H1 (cell line): ENCODE measurements around the gene SLC1A4. TPM values are rescaled to one million over a fixed set of nuclear protein-coding genes. Genes with fewer than 3 reads are reported as not detected.

Experiments
- CTCF ChIA-PET: fragments of 300-600 bp; sonication (Branson Sonifier 250); formaldehyde crosslinking; loops from one replicate; lab custom pipeline; 2021; ENCODE audit not compliant: partially characterized antibody; lab: Charles Lee
- POLR2A ChIA-PET: fragments of 300-600 bp; sonication (Branson Sonifier 250); formaldehyde crosslinking; loops from one replicate; lab custom pipeline; 2021; ENCODE audit warnings: inconsistent platforms; ENCODE audit not compliant: partially characterized antibody; lab: Charles Lee
- DNase-seq, 2 experiments: peaks; one replicate each; pipeline versions ENCODE4 v3.0.0 to v3.0.0-alpha.2; 2010 to 2022; ENCODE audit warnings: low spot score in 2 of 2, low read depth in 1 of 2, mixed read lengths in 1 of 2
- FAIRE-seq: peaks from 2 replicates; lab custom pipeline; 2011; peaks lifted over from hg19 to GRCh38; lab: Jason Lieb, UNC
- H2AFZ ChIP-seq: 2 replicates; pipeline ENCODE4 v1.8.1; 2012; ENCODE audit warnings: low read length, inconsistent platforms
- H2AK5ac ChIP-seq: 2 replicates; pipeline ENCODE4 v1.6.1; 2013; ENCODE audit warnings: low read depth, low read length
- H2BK120ac ChIP-seq: replicated peaks from 2 replicates; pipeline ENCODE3; 2013; ENCODE audit warnings: low read depth, low read length, inconsistent platforms
- H2BK12ac ChIP-seq: 2 replicates; pipeline ENCODE4 v1.6.1; 2013; ENCODE audit warnings: low read depth, low read length
- H2BK15ac ChIP-seq: 2 replicates; pipeline ENCODE4 v1.6.1; 2013; ENCODE audit warnings: low read length
- H2BK20ac ChIP-seq: 2 replicates; pipeline ENCODE4 v1.6.1; 2013; ENCODE audit warnings: low read length
- H2BK5ac ChIP-seq: 2 replicates; pipeline ENCODE4 v1.6.1; 2013; ENCODE audit warnings: low read depth, low read length
- H3K14ac ChIP-seq: 2 replicates; pipeline ENCODE4 v1.6.1; 2013; ENCODE audit warnings: inconsistent platforms; ENCODE audit not compliant: insufficient read length
- H3K18ac ChIP-seq: 2 replicates; pipeline ENCODE4 v1.6.1; 2013; ENCODE audit warnings: low read length; ENCODE audit errors: extremely low read depth
- H3K23ac ChIP-seq: 2 replicates; pipeline ENCODE4 v1.6.1; 2013; ENCODE audit warnings: inconsistent platforms; ENCODE audit not compliant: insufficient read length
- H3K23me2 ChIP-seq: 2 replicates; pipeline ENCODE4 v1.6.1; 2013; ENCODE audit warnings: low read depth, low read length
- H3K27ac ChIP-seq: 2 replicates; pipeline ENCODE4 v1.6.1; 2011; ENCODE audit warnings: low read depth, low read length, inconsistent platforms
- H3K27me3 ChIP-seq, 4 experiments: replicated peaks in 1 of 4; 1 replicate in 1 of 4; 2 replicates in 3 of 4; pipeline versions ENCODE4 v1.6.1 to v1.8.1; 2011 to 2013; ENCODE audit warnings: low read length in 3 of 4, mild to moderate bottlenecking in 3 of 4, inconsistent platforms in 2 of 4, mixed read lengths in 2 of 4, moderate library complexity in 1 of 4; ENCODE audit not compliant: control insufficient read depth in 3 of 4, insufficient read depth in 3 of 4; ENCODE audit errors: extremely low read depth in 1 of 4
- H3K36me3 ChIP-seq, 4 experiments: 2 replicates each; pipeline versions ENCODE4 v1.6.1 to v1.8.1; 2011 to 2013; ENCODE audit warnings: mild to moderate bottlenecking in 4 of 4, low read length in 3 of 4, moderate library complexity in 2 of 4, control low read depth in 1 of 4, inconsistent platforms in 1 of 4; ENCODE audit not compliant: insufficient read depth in 4 of 4, control insufficient read depth in 2 of 4
- H3K4ac ChIP-seq: replicated peaks from 2 replicates; pipeline ENCODE3; 2013; ENCODE audit warnings: low read length, low read depth, mixed read lengths, inconsistent platforms; ENCODE audit not compliant: insufficient read length
- H3K4me1 ChIP-seq, 4 experiments: replicated peaks in 1 of 4; 1 replicate in 1 of 4; 2 replicates in 3 of 4; pipeline versions ENCODE4 v1.6.1 to v1.8.1; 2011 to 2013; ENCODE audit warnings: low read length in 3 of 4, inconsistent platforms in 2 of 4, mixed read lengths in 1 of 4; ENCODE audit not compliant: insufficient read depth in 4 of 4, control insufficient read depth in 3 of 4
- H3K4me2 ChIP-seq, 2 experiments: 2 replicates each; pipeline versions ENCODE4 v1.6.1 to v1.8.1; 2011 to 2013; ENCODE audit warnings: low read depth in 2 of 2, low read length in 2 of 2, control low read depth in 1 of 2, inconsistent platforms in 1 of 2, mild to moderate bottlenecking in 1 of 2; ENCODE audit not compliant: insufficient read depth in 1 of 2
- H3K4me3 ChIP-seq, 4 experiments: fragments of 200-600, 300-600 bp in 1 of 4; sonication (generic), shearing (Covaris generic), sonication (Bioruptor Twin) in 1 of 4; 2 replicates each; pipeline versions ENCODE4 v1.5.1 to v1.8.1; 2011 to 2016; ENCODE audit warnings: low read length in 4 of 4, low read depth in 3 of 4, control low read depth in 2 of 4, inconsistent platforms in 2 of 4, mild to moderate bottlenecking in 2 of 4, mixed read lengths in 1 of 4, moderate library complexity in 1 of 4; ENCODE audit not compliant: insufficient read depth in 2 of 4; ENCODE audit errors: extremely low read depth in 1 of 4
- H3K56ac ChIP-seq: replicated peaks from 2 replicates; pipeline ENCODE3; 2013; ENCODE audit warnings: low read depth, mild to moderate bottlenecking, mixed read lengths, low read length, inconsistent platforms; ENCODE audit not compliant: insufficient read length
- H3K79me1 ChIP-seq: 2 replicates; pipeline ENCODE4 v1.6.1; 2013; ENCODE audit warnings: low read depth, low read length, control low read depth
- H3K79me2 ChIP-seq, 2 experiments: 2 replicates each; pipeline versions ENCODE4 v1.6.1 to v1.8.1; 2012 to 2013; ENCODE audit warnings: low read length in 2 of 2, mild to moderate bottlenecking in 2 of 2, inconsistent platforms in 1 of 2; ENCODE audit not compliant: insufficient read depth in 2 of 2, control insufficient read depth in 1 of 2
- H3K9ac ChIP-seq, 4 experiments: replicated peaks in 1 of 4; 1 replicate in 1 of 4; 2 replicates in 3 of 4; pipeline versions ENCODE4 v1.6.1 to v1.8.1; 2011 to 2013; ENCODE audit warnings: low read depth in 3 of 4, low read length in 3 of 4, control low read depth in 2 of 4, mild to moderate bottlenecking in 2 of 4, moderate library complexity in 2 of 4, inconsistent platforms in 1 of 4; ENCODE audit errors: extremely low read depth in 1 of 4
- H3K9me3 ChIP-seq, 2 experiments: 2 replicates each; pipeline versions ENCODE4 v1.6.1 to v1.8.1; 2012 to 2013; ENCODE audit warnings: mild to moderate bottlenecking in 2 of 2, moderate library complexity in 2 of 2, control low read depth in 1 of 2, inconsistent platforms in 1 of 2, low read depth in 1 of 2, low read length in 1 of 2, mixed read lengths in 1 of 2; ENCODE audit not compliant: insufficient read depth in 2 of 2
- H4K20me1 ChIP-seq, 2 experiments: replicated peaks in 1 of 2; 2 replicates each; pipeline versions ENCODE3 to v1.8.1; 2011 to 2013; ENCODE audit warnings: inconsistent platforms in 2 of 2, low read length in 2 of 2, mild to moderate bottlenecking in 1 of 2; ENCODE audit not compliant: insufficient read depth in 2 of 2, control insufficient read depth in 1 of 2
- H4K5ac ChIP-seq: 2 replicates; pipeline ENCODE4 v1.6.1; 2013; ENCODE audit warnings: low read length, low read depth, mixed read lengths, inconsistent platforms; ENCODE audit not compliant: insufficient read length
- H4K8ac ChIP-seq: 2 replicates; pipeline ENCODE4 v1.8.0; 2013; ENCODE audit warnings: mild to moderate bottlenecking, moderate library complexity, low read length, inconsistent platforms; ENCODE audit not compliant: insufficient read depth; ENCODE audit errors: extremely low read depth
- H4K91ac ChIP-seq: replicated peaks from 2 replicates; pipeline ENCODE3; 2013; ENCODE audit warnings: low read length, mixed read lengths, inconsistent platforms; ENCODE audit not compliant: insufficient read length
- ASH2L ChIP-seq: fragments of 200-600, 300-600 bp; sonication (generic); IDR thresholded peaks from one replicate; pipeline ENCODE4 v1.7.1; 2017; ENCODE audit warnings: low read length
- ATF2 ChIP-seq: IDR thresholded peaks from 2 replicates; pipeline ENCODE4 v1.6.1; 2012; ENCODE audit warnings: low read length, inconsistent platforms
- CREB1 ChIP-seq: IDR thresholded peaks from 2 replicates; pipeline ENCODE4 v1.6.1; 2012; ENCODE audit warnings: inconsistent platforms
- E2F6 ChIP-seq: IDR thresholded peaks from 2 replicates; pipeline ENCODE4 v1.6.1; 2012; ENCODE audit warnings: inconsistent platforms
- HDAC2 ChIP-seq, 2 experiments: fragments of 300-600 bp in 1 of 2; sonication (generic) in 1 of 2; IDR thresholded peaks; 2 replicates each; pipeline ENCODE4 v1.6.1; 2011 to 2012; ENCODE audit warnings: low read depth in 2 of 2, low read length in 2 of 2, mild to moderate bottlenecking in 2 of 2, moderate library complexity in 2 of 2, borderline replicate concordance in 1 of 2, inconsistent platforms in 1 of 2
- NRF1 ChIP-seq: IDR thresholded peaks from 2 replicates; pipeline ENCODE4 v1.6.1; 2011; ENCODE audit warnings: mild to moderate bottlenecking, low read depth, low read length, improper control_type of control experiment
- RAD21 ChIP-seq, 2 experiments: IDR thresholded peaks in 1 of 2; conservative IDR thresholded peaks in 1 of 2; 2 replicates each; pipeline ENCODE4 v1.6.1; 2011; ENCODE audit warnings: low read depth in 2 of 2, low read length in 2 of 2, improper control_type of control experiment in 1 of 2, inconsistent platforms in 1 of 2, mild to moderate bottlenecking in 1 of 2, moderate library complexity in 1 of 2
- RBBP5 ChIP-seq: IDR thresholded peaks from 2 replicates; pipeline ENCODE4 v1.7.1; 2012; ENCODE audit warnings: low read depth, mild to moderate bottlenecking, inconsistent platforms, low read length, moderate library complexity, borderline replicate concordance
- RFX5 ChIP-seq: IDR thresholded peaks from 2 replicates; pipeline ENCODE4 v1.6.1; 2011; ENCODE audit warnings: low read depth, low read length, improper control_type of control experiment, borderline replicate concordance
- ZNF274 ChIP-seq: IDR thresholded peaks from 2 replicates; pipeline ENCODE4 v1.7.0; 2012; ENCODE audit warnings: low read length, borderline replicate concordance; ENCODE audit errors: extremely low read depth
- WGBS, 2 experiments: shearing (Covaris generic) in 1 of 2; methylation state at CpG; one replicate each; pipeline versions ENCODE4 v1.1.6 to v1.1.7; 2013 to 2015; ENCODE audit warnings: low lambda C conversion rate in 2 of 2, mixed read lengths in 2 of 2, inconsistent platforms in 1 of 2, low coverage in 1 of 2, missing lambda C conversion rate in 1 of 2; ENCODE audit not compliant: insufficient replicate concordance in 2 of 2, insufficient coverage in 1 of 2, insufficient read length in 1 of 2; ENCODE audit errors: extremely low coverage in 1 of 2, missing lambda C conversion rate in 1 of 2; 5-methylcytosine and 5-hydroxymethylcytosine counted together
- polyA plus RNA-seq, 7 experiments: library from polyadenylated mRNA; depleted of rRNA in 3 of 7; stranded (reverse) in 5 of 7; unstranded in 2 of 7; fragments of >200 nt in 5 of 7; fragments of 200-250 nt in 2 of 7; gene quantifications; 1 replicate in 5 of 7; 2 replicates in 1 of 7; 4 replicates in 1 of 7; pipeline versions ENCODE4 v1.2.1 to v1.2.3, GENCODE V29; 2011 to 2013; ENCODE audit warnings: missing spikeins in 2 of 7, mixed read lengths in 2 of 7
- total RNA-seq: library from RNA; stranded (reverse); fragmentation: NEBNext Ultra II Directional; extraction: Animal tissue kit (Norgen Biotek cat#: 25700); gene quantifications from 2 replicates; pipeline ENCODE4 v1.2.1, GENCODE V29; 2021

The SLC1A4 gene
- total and polyA plus RNA-seq, 2 of the 8 experiments (the other 6 are each of a cell fraction or from before 2014, with no cell fraction given) = 0.44 to 0.86 TPM

- Histone ChIP-seq H4K8ac (no peak overlapping the region), H3K4me1 (no peaks in the 10 kb centered on the region), H3K9ac (no peak overlapping the region), H2BK120ac (no peak overlapping the region), H3K9me3 (no peaks in the 10 kb centered on the region), H3K23me2 (no peaks in the 10 kb centered on the region), H3K27me3 (peaks cover under 1 to 12% (median 5%) of the 10 kb centered on the region in 4 experiments), H2BK5ac (no peak overlapping the region), H2BK20ac (no peak overlapping the region), H4K20me1 (peaks cover 0 to 4% of the 10 kb centered on the region in 2 experiments), H2AFZ (no peak overlapping the region), H2BK12ac (no peak overlapping the region), H3K18ac (no peak overlapping the region), H2AK5ac (no peak overlapping the region), H3K23ac (no peak overlapping the region), H2BK15ac (no peak overlapping the region), H3K4ac (no peak overlapping the region), H4K5ac (no peak overlapping the region), H3K56ac (no peak overlapping the region), H3K79me1 (no peaks in the 10 kb centered on the region), H3K4me2 (no peak overlapping the region), H3K36me3 (no peaks in the 10 kb centered on the region), H3K14ac (no peak overlapping the region), H3K79me2 (no peaks in the 10 kb centered on the region), H4K91ac (no peak overlapping the region), H3K27ac (no peak overlapping the region), H3K4me3 (no peak overlapping the region)
- no peak for FAIRE-seq
- POLR2A ChIA-PET = no interaction called here
- WGBS, 2 experiments = 87% methylated on average over 2 of the region's 2 CpGs; no CpG with 5 or more reads in 1 of the 2 experiments
- CTCF ChIA-PET = interaction anchor here (0.7 to 0.8 kb wide), 2 partner anchors 10 to 38 kb away, joined by 3 read pairs; no protein-coding TSS in a partner anchor
- DNase-seq = no peak
- no peak for TF ChIP-seq HDAC2 (IDR thresholded peaks at IDR 0.05; ENCODE audit: borderline replicate concordance in 1 of 2, low read depth in 2 of 2, low read length in 2 of 2)
- no peak for TF ChIP-seq E2F6
- TF ChIP-seq ASH2L = no peak
- no peak for TF ChIP-seq ZNF274
- TF ChIP-seq ATF2 = no peak
- TF ChIP-seq RBBP5 = no peak
- no peak for TF ChIP-seq RAD21 (IDR thresholded peaks at IDR 0.05 in 1 of 2, conservative IDR thresholded peaks at IDR 0.05 in 1 of 2; ENCODE audit: low read depth in 2 of 2, low read length in 2 of 2)
- no peak for TF ChIP-seq CREB1
- TF ChIP-seq RFX5 = no peak
- TF ChIP-seq NRF1 = no peak
Measured at GRCh38 chr2:64982311-64982857, 6.8 kb upstream of the SLC1A4 start.
